IPS-18a (cell line): ENCODE results near the gene STAT1.
"Not testable (repeated sequence)": the region's sequence is repeated elsewhere in the genome, so short reads cannot be mapped to it uniquely, and the experiment has no call there.

Experiments used
- H3K27ac ChIP-seq: one replicate; pipeline ENCODE4 v1.5.1; 2013; ENCODE audit warnings: low read length
- H3K27me3 ChIP-seq: one replicate; pipeline ENCODE4 v1.6.1; 2013; ENCODE audit warnings: mild to moderate bottlenecking, low read length; ENCODE audit not compliant: control insufficient read depth, insufficient read depth
- H3K36me3 ChIP-seq: one replicate; pipeline ENCODE4 v1.6.1; 2013; ENCODE audit warnings: low read depth, low read length; ENCODE audit not compliant: control insufficient read depth
- H3K4me1 ChIP-seq: one replicate; pipeline ENCODE4 v1.6.1; 2013; ENCODE audit warnings: low read depth, low read length; ENCODE audit not compliant: control insufficient read depth
- H3K4me3 ChIP-seq: one replicate; pipeline ENCODE4 v1.5.1; 2013; ENCODE audit warnings: low read length
- H3K9ac ChIP-seq: one replicate; pipeline ENCODE4 v1.6.1; 2013; ENCODE audit warnings: mild to moderate bottlenecking, low read length, moderate library complexity
- H3K9me3 ChIP-seq: one replicate; pipeline ENCODE4 v1.6.1; 2013; ENCODE audit warnings: low read depth, low read length; ENCODE audit not compliant: control insufficient read depth

Gene STAT1

DNA sequence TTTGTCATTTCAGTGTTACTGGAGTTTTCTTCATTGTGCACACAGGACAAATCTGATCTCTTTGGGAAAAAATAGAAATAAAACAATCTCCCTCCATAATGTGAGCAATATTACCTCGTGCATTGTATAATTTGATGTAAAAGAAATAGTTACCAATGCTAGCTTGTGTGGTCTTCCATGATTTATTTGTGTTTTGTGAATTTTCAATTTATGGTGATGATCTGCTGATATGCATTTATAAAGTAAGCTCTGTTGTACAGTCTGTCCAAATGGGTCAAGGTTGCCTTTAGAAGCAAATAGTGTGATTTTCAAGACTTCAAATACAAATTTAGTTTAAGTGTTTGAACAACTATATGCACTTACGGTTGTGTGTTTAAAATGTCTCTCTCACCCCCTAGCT is 50.9 kb downstream of the STAT1 start:
- H3K4me1 ChIP-seq, result no peaks in the 10 kb centered on the region
- H3K4me3 ChIP-seq, result no peak overlapping the region
- H3K9ac ChIP-seq, result no peak overlapping the region
- H3K36me3 ChIP-seq, result peaks cover 14% of the 10 kb centered on the region
- no peaks in the 10 kb centered on the region for H3K27me3 ChIP-seq
- H3K27ac ChIP-seq, result no peak overlapping the region
- H3K9me3 ChIP-seq, result no peaks in the 10 kb centered on the region

DNA sequence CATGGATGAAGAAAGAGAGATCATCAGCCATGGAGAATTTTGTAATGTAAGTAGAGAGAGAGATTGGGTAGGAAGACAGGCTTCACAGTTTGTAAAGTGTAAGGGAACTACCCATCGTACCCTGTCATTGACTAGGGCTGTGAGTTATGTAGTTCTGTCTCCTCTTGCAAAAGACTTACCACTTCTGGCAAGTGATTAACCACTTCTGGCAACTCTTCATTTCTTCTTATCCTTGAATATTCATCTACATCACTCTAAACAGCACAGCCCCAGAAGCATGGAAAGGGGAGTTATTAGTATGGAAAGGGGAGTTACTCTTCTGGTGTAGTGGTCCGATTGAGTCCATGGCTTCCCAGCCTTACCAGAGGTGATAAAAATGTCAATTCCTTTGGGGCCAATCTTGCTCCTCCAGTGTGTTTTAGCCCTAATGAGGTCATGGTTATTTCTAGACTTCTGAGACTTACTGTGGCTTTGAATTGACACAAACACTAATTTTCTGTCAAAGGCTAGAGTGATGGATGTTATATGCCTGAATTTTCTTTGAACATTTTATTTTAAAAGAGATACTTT is 52.0 kb downstream of the STAT1 start:
- H3K27ac ChIP-seq, result no peak overlapping the region
- H3K9ac ChIP-seq, result no peak overlapping the region
- H3K27me3 ChIP-seq, result no peaks in the 10 kb centered on the region
- H3K4me3 ChIP-seq, result no peak overlapping the region
- peaks cover 12% of the 10 kb centered on the region for H3K36me3 ChIP-seq
- H3K4me1 ChIP-seq, result no peaks in the 10 kb centered on the region
- no peaks in the 10 kb centered on the region for H3K9me3 ChIP-seq

DNA sequence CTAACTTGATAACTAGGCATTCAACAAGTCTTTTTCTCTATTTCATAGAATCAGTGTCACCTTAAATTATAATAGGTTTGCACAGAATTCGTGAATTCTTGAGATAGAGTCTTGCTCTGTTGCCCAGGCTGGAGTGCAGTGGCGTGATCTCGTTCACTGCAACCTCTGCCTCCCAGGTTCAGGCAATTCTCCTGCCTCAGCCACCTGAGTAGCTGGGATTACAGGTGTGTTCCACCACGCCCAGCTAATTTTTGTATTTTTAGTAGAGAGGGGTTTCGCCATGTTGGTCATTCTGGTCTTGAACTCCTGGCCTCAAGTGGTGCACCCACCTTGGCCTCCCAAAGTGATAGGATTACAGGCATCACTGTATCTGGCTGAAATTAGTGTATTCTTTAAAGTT is 52.9 kb downstream of the STAT1 start:
- H3K27ac ChIP-seq, H3K9ac ChIP-seq, H3K4me3 ChIP-seq, H3K27me3 ChIP-seq, H3K4me1 ChIP-seq, H3K9me3 ChIP-seq: not testable (repeated sequence)
- H3K36me3 ChIP-seq, result peaks cover 12% of the 10 kb centered on the region

DNA sequence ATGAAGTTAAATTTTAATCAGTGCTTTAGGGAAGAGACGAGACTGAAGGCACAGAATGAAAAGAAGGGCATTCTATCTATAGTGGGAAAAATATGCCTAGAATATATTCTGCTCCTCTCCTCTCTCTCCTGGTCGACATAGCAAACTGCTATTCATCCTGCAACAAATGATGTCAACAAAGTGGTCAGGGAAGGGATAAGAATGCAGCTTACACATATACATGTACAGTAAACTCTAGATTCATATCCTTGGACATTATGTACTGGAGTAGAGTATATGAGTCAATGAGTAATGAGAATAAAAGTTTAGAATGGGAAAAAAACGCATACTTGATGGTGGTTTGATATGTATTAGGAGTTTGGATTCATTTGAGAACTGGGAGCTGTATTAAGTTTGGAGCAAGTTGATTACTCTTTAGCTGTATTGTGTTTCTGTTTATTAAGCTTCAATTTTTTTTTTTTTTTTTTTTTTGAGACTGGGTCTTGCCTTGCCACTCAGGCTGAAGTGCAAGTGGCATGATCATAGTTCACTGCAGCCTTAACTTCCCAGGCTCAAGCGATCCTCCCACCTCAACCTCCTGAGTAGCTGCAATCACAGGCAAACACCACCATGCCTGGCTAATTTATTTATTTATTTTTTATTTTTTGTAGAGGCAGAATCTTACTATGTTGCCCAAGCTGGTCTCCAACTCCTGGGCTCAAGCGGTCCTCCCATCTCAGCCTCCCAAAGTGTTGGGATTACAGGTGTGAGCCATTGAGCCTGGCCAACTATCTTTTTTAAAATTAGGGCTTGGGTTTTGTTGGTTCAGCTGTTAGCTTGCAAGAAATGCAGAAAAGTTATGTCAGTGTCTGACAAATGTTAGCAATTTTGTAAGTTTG is 53.8 kb downstream of the STAT1 start:
- Histone ChIP-seq H3K9me3 (no peaks in the 10 kb centered on the region), H3K9ac (no peak overlapping the region), H3K4me1 (no peaks in the 10 kb centered on the region), H3K27ac (no peak overlapping the region), H3K27me3 (no peaks in the 10 kb centered on the region), H3K36me3 (peaks cover 9% of the 10 kb centered on the region), H3K4me3 (no peak overlapping the region)

DNA sequence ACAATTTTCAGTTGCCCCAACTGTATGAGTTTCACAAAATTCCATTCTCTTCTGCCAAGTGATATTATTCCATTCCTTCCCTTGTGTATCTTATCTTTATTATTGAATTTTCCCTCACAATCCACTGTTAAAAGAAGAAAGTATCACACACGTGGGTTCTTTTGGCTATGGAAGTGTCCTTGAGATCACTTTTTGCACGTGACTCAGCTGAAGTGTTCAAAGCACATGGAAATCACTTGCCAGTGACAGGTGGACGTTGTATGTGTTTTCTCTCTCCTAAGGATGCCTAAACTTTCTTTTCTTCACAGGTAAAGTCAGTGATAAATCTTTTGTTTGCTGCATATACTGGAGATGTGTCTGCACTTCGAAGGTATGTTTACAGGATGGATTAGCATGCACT is 60.7 kb downstream of the STAT1 start:
- no peak overlapping the region for H3K4me3 ChIP-seq
- H3K27me3 ChIP-seq, result no peaks in the 10 kb centered on the region
- H3K4me1 ChIP-seq, result no peaks in the 10 kb centered on the region
- no peaks in the 10 kb centered on the region for H3K9me3 ChIP-seq
- H3K9ac ChIP-seq, result no peak overlapping the region
- H3K27ac ChIP-seq, result no peak overlapping the region
- H3K36me3 ChIP-seq, result no peaks in the 10 kb centered on the region

DNA sequence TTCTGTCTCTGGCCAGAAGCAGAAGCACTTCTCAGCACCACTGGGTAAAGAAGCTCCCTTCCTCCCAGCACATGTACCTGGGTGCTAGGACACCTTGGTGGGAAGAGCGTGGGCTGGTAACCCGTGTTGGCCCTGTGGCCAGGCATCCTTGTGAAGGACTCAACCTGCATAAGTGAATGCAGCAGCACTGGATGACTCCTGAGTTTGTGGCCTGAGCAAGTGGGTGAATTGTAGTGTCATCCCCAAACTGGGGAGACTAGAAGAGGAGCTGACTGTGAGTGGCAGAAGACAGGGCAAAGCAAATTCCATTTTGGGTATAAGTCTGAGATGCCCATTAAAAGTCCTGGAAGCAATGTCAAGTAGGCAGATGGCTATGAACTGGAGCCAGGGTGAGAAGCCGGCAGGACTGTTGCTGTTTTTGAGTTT is 63.4 kb downstream of the STAT1 start:
- Histone ChIP-seq H3K4me3 (no peak overlapping the region), H3K9ac (no peak overlapping the region), H3K4me1 (peaks cover 8% of the 10 kb centered on the region), H3K27ac (no peak overlapping the region), H3K27me3 (no peaks in the 10 kb centered on the region), H3K36me3 (no peaks in the 10 kb centered on the region), H3K9me3 (no peaks in the 10 kb centered on the region)

DNA sequence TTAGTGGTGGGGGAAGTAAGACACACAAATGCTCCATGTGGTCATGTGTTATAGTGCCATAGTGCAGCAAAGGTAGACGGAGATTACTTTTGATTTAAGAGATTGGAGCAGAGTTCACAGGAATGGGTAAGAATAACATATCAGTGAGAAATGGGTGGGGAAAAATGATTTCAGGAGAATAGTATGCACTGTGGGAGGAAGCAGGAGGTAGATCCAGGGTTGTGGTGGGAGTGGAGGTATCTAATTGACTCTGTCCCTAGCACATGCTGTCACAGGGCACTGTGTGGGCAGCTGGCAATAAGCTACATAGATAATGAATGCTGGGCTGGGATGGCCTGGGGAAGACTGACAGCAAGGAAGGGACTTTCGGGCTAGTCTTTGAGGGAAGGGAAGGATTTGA is 65.3 kb downstream of the STAT1 start:
- no peak overlapping the region for H3K4me3 ChIP-seq
- no peaks in the 10 kb centered on the region for H3K27me3 ChIP-seq
- peaks cover 8% of the 10 kb centered on the region for H3K4me1 ChIP-seq
- H3K9ac ChIP-seq, result no peak overlapping the region
- no peak overlapping the region for H3K27ac ChIP-seq
- H3K36me3 ChIP-seq, result no peaks in the 10 kb centered on the region
- H3K9me3 ChIP-seq, result no peaks in the 10 kb centered on the region

DNA sequence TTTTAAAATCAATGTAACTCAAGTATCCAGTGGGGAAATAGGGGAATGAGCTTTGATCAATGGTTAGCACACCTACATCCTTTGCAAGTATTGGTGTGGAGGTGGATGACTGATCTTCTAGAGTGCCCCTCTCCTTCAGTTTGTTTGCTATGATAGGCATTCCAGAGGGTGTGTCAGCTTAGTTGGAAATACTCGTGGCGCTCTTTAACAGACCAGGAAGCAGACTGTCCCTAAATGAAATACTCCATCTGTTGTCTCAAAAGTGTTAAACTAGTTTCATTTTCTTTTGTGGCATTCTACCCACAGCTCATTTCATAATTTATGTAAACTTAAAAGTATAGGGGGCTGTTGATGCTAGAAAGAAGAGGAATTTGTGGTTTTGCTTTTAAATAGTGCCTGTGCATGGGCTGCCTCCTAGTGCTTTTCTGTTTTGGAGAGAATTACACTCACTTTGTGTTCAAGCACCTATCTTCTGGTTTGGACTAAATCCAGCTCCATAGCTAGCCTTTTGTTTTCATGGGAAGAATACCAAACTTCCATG is 66.2 kb downstream of the STAT1 start:
- H3K27me3 ChIP-seq, result no peaks in the 10 kb centered on the region
- H3K27ac ChIP-seq, result no peak overlapping the region
- no peaks in the 10 kb centered on the region for H3K9me3 ChIP-seq
- peaks cover 8% of the 10 kb centered on the region for H3K4me1 ChIP-seq
- no peak overlapping the region for H3K4me3 ChIP-seq
- no peak overlapping the region for H3K9ac ChIP-seq
- H3K36me3 ChIP-seq, result no peaks in the 10 kb centered on the region

DNA sequence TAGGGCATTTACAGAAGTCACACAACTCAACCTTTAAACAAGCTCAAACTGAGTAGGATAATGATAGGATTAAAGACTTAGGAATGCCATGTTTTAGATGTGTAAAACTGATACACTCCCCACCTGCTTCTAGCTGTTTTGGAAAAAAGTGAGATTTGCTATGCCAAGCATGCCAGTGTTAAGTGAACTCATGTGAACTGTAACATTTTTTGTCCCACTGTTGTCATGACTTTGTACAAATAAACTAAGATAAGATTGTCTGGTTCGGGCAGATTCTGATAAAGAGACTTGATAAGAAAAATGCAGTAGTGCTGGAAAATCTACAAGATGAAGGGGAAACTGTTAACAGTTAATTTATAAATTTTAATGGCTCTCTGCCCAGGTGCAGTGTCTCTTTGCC is 66.8 kb downstream of the STAT1 start:
- no peaks in the 10 kb centered on the region for H3K36me3 ChIP-seq

DNA sequence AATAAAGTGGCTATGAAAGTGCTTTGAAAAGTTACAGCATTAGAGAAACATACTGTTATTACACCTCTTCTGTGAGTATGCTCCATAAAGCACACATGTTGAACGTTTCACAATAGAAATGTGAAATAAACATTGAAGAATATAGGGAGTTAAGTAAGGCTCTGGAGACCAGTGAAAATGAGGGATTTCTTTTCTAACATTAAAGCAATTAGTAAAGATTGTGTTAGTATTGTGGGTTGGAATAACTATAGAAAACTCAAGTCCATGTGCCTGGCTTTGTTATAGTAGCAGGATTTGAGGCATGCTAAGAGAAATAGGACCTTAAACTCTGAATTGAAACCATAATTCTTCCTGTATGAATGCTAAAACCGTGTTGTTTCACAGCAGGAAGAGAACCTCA is 70.3 kb downstream of the STAT1 start:
- Histone ChIP-seq H3K27me3 (no peaks in the 10 kb centered on the region), H3K9ac (no peak overlapping the region), H3K36me3 (no peaks in the 10 kb centered on the region), H3K4me1 (peaks cover 12% of the 10 kb centered on the region), H3K4me3 (no peak overlapping the region), H3K27ac (no peak overlapping the region), H3K9me3 (no peaks in the 10 kb centered on the region)

More for the DNA sequence above, 66.8 kb downstream of the STAT1 start:
- peaks cover 8% of the 10 kb centered on the region for H3K4me1 ChIP-seq
- H3K9me3 ChIP-seq, result no peaks in the 10 kb centered on the region
- H3K27ac ChIP-seq, result no peak overlapping the region
- H3K4me3 ChIP-seq, result no peak overlapping the region
- no peaks in the 10 kb centered on the region for H3K27me3 ChIP-seq
- no peak overlapping the region for H3K9ac ChIP-seq

DNA sequence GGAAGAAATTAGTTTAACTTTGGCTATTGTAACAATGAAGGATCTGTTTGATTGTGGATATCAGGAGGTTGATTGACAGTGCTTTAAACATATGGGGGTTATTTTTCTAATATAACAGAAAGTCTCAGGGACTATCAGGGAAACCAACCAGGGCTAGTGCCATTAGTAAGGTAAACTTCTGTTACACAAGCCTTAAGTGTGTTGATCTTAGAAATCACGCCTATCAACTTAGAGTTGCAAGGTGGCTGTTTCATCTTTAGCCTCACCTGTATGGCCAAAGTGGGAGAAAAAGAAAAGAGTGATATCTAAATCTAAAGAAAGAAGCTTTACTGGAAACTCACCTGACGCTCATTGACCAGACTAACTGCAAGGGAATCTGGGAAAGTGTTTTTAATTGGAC is 71.3 kb downstream of the STAT1 start:
- H3K9ac ChIP-seq, result no peak overlapping the region
- no peaks in the 10 kb centered on the region for H3K36me3 ChIP-seq
- no peaks in the 10 kb centered on the region for H3K9me3 ChIP-seq
- H3K27me3 ChIP-seq, result no peaks in the 10 kb centered on the region
- H3K4me3 ChIP-seq, result no peak overlapping the region
- H3K27ac ChIP-seq, result no peak overlapping the region
- H3K4me1 ChIP-seq, result peaks cover 18% of the 10 kb centered on the region

DNA sequence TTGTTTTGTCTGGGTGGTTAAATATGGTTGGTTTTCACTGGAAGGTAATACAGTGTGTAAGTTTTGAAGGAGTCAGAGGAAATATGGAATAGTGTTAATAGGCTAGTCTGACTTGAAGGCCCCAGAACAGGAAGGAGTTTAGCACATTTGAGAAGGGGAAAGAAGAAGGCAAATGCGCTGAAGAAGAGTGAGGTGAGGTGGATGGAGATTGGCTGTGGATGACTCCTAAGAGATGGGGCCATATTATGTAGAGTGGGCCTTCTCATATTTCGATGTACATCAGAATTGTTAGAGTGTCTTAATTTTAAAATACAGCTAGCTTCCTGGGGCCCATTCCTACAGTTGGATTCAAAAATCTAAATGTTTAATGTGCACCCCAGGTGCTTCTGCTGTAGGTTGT is 72.4 kb downstream of the STAT1 start:
- H3K36me3 ChIP-seq, result no peaks in the 10 kb centered on the region
- H3K27ac ChIP-seq, result no peak overlapping the region
- no peak overlapping the region for H3K9ac ChIP-seq
- no peaks in the 10 kb centered on the region for H3K9me3 ChIP-seq
- H3K4me3 ChIP-seq, result no peak overlapping the region
- no peaks in the 10 kb centered on the region for H3K27me3 ChIP-seq
- peaks cover 25% of the 10 kb centered on the region for H3K4me1 ChIP-seq
